Endothelial cell of umbilical vein (primary cell): ENCODE measurements around the gene CASK. TPM values are rescaled to one million over a fixed set of nuclear protein-coding genes. Genes with fewer than 3 reads are reported as not detected.

Experiments
- BruUV-seq: library from RNA; stranded (reverse); fragments of 400-500 nt; replicated peaks from 2 replicates; lab custom pipeline; 2021; lab: Mats Ljungman, UMichigan
- CTCF ChIA-PET: fragments of 300-600, 350-600 bp; sonication (Branson Sonifier 250); formaldehyde crosslinking; loops from one replicate; lab custom pipeline; 2021; ENCODE audit warnings: antibody characterized with exemption, inconsistent platforms; lab: Charles Lee
- POLR2A ChIA-PET: fragments of 300-600, 350-600 bp; sonication (Branson Sonifier 250); formaldehyde crosslinking; loops from one replicate; lab custom pipeline; 2021; ENCODE audit warnings: antibody characterized with exemption, inconsistent platforms; lab: Charles Lee
- DNase-seq: peaks from one replicate; pipeline ENCODE4 v3.0.0-alpha.2; 2011; ENCODE audit warnings: low read depth, low spot score
- FAIRE-seq: peaks from 2 replicates; lab custom pipeline; 2011; peaks lifted over from hg19 to GRCh38; lab: Jason Lieb, UNC
- H2AFZ ChIP-seq: 2 replicates; pipeline ENCODE4 v1.6.0; 2012; ENCODE audit warnings: low read depth, low read length, control low read depth, inconsistent platforms
- H3K27ac ChIP-seq: 2 replicates; pipeline ENCODE4 v1.5.1; 2011; ENCODE audit warnings: low read depth, mild to moderate bottlenecking, control low read depth, low read length, moderate library complexity; ENCODE audit not compliant: insufficient read depth
- H3K27me3 ChIP-seq, 2 experiments: 2 replicates each; pipeline versions ENCODE4 v1.6.0 to v1.6.1; 2011; ENCODE audit warnings: low read length in 2 of 2, mixed read lengths in 1 of 2; ENCODE audit not compliant: control insufficient read depth in 2 of 2, insufficient read depth in 2 of 2
- H3K36me3 ChIP-seq, 2 experiments: 2 replicates in 1 of 2; 3 replicates in 1 of 2; pipeline ENCODE4 v1.5.1; 2011; ENCODE audit warnings: low read length in 2 of 2, mild to moderate bottlenecking in 1 of 2, moderate library complexity in 1 of 2; ENCODE audit not compliant: control insufficient read depth in 2 of 2, insufficient read depth in 2 of 2; ENCODE audit errors: extremely low read depth in 1 of 2
- H3K4me1 ChIP-seq: 3 replicates; pipeline ENCODE4 v1.5.1; 2011; ENCODE audit warnings: mild to moderate bottlenecking, low read length; ENCODE audit not compliant: control insufficient read depth, insufficient read depth; ENCODE audit errors: extremely low read depth
- H3K4me2 ChIP-seq: 2 replicates; pipeline ENCODE4 v1.6.1; 2011; ENCODE audit warnings: low read length, control low read depth, mixed read lengths; ENCODE audit not compliant: insufficient read depth
- H3K4me3 ChIP-seq, 3 experiments: fragments of 200-600 bp in 1 of 3; sonication (generic), shearing (Covaris generic) in 1 of 3; replicated peaks in 1 of 3; 2 replicates each; pipeline ENCODE4 v1.5.1; 2011 to 2016; ENCODE audit warnings: control low read depth in 3 of 3, low read length in 3 of 3, mild to moderate bottlenecking in 2 of 3, inconsistent platforms in 1 of 3, low read depth in 1 of 3, moderate library complexity in 1 of 3; ENCODE audit not compliant: insufficient read depth in 1 of 3
- H3K79me2 ChIP-seq: 2 replicates; pipeline ENCODE4 v1.6.0; 2012; ENCODE audit warnings: low read length, inconsistent platforms; ENCODE audit not compliant: control insufficient read depth, insufficient read depth
- H3K9ac ChIP-seq: replicated peaks from 2 replicates; pipeline ENCODE3; 2011; ENCODE audit warnings: low read length, control low read depth; ENCODE audit not compliant: insufficient read depth; ENCODE audit errors: extremely low read depth
- H3K9me1 ChIP-seq: replicated peaks from 3 replicates; pipeline ENCODE4 v1.6.0; 2011; ENCODE audit warnings: mild to moderate bottlenecking, low read length; ENCODE audit not compliant: control insufficient read depth, insufficient read depth; ENCODE audit errors: extremely low read depth
- H3K9me3 ChIP-seq: replicated peaks from 2 replicates; pipeline ENCODE4 v1.5.1; 2012; ENCODE audit warnings: low read length, inconsistent platforms; ENCODE audit not compliant: control insufficient read depth, insufficient read depth
- H4K20me1 ChIP-seq: replicated peaks from 2 replicates; pipeline ENCODE3; 2011; ENCODE audit warnings: mild to moderate bottlenecking, low read length; ENCODE audit not compliant: control insufficient read depth, insufficient read depth; ENCODE audit errors: extremely low read depth
- EZH2 ChIP-seq: IDR thresholded peaks from 2 replicates; pipeline ENCODE4 v1.6.1; 2012; ENCODE audit warnings: borderline replicate concordance, low read depth, mild to moderate bottlenecking, moderate library complexity, low read length, inconsistent platforms; ENCODE audit not compliant: severe bottlenecking
- FOS ChIP-seq: IDR thresholded peaks from 2 replicates; pipeline ENCODE4 v1.6.1; 2011; ENCODE audit warnings: mild to moderate bottlenecking, low read length, moderate library complexity, borderline replicate concordance; ENCODE audit not compliant: insufficient read depth
- GATA2 ChIP-seq: IDR thresholded peaks from 2 replicates; pipeline ENCODE4 v1.7.0; 2011; ENCODE audit warnings: low read depth, mild to moderate bottlenecking, moderate library complexity, mixed read lengths, low read length; ENCODE audit not compliant: insufficient read length, insufficient read depth
- JUN ChIP-seq: IDR thresholded peaks from 2 replicates; pipeline ENCODE4 v1.6.1; 2011; ENCODE audit warnings: borderline replicate concordance, low read depth; ENCODE audit not compliant: insufficient read length, insufficient read depth
- MYC ChIP-seq: IDR thresholded peaks from one replicate; pipeline ENCODE4 v1.6.1; 2011; ENCODE audit warnings: mild to moderate bottlenecking, low read depth, low read length
- POLR2A ChIP-seq: IDR thresholded peaks from 2 replicates; pipeline ENCODE4 v1.6.1; 2012; ENCODE audit warnings: low read depth, mild to moderate bottlenecking, control low read depth, low read length
- POLR2AphosphoS5 ChIP-seq: IDR thresholded peaks from 2 replicates; pipeline ENCODE4 v1.6.1; 2012; ENCODE audit warnings: low read depth, mild to moderate bottlenecking, control low read depth, low read length, moderate library complexity; ENCODE audit not compliant: insufficient read depth
- dilution Hi-C: fragments of 300-500 bp; cut with MboI; formaldehyde crosslinking; loops from one replicate; pipeline ENCODE4 v1.15.0; 2019; ENCODE audit warnings: low sequenced_read_pairs; ENCODE audit not compliant: extremely low pct_ligation_motif_present
- intact Hi-C: fragments of 100-400 bp; cut with micrococcal nuclease; formaldehyde crosslinking; loops from one replicate; pipeline ENCODE4 v1.10.0; 2022
- polyA plus RNA-seq, 4 experiments: library from polyadenylated mRNA; depleted of rRNA in 3 of 4; stranded (reverse) in 3 of 4; unstranded in 1 of 4; fragments of >200 nt; gene quantifications; 2 replicates each; pipeline versions ENCODE4 v1.2.1 to v1.2.3, GENCODE V29; 2011 to 2012; ENCODE audit warnings: missing spikeins in 1 of 4
- total RNA-seq: library from RNA; stranded (reverse); gene quantifications from 2 replicates; pipeline ENCODE4 v1.2.3, GENCODE V29; 2021
- TF ChIP-seq, protein P1 (sequence below), 2 donors: IDR thresholded peaks; 1 replicate in 1 of 2; 2 replicates in 1 of 2; pipeline ENCODE4 v1.5.1; 2011; ENCODE audit warnings: low read length in 2 of 2, mild to moderate bottlenecking in 2 of 2, moderate library complexity in 2 of 2, control low read depth in 1 of 2, inconsistent platforms in 1 of 2, low read depth in 1 of 2; ENCODE audit not compliant: insufficient read depth in 1 of 2; ENCODE audit errors: extremely low read depth in 1 of 2
- TF ChIP-seq, protein P2 (sequence below): IDR thresholded peaks from 2 replicates; pipeline ENCODE4 v1.6.1; 2011; ENCODE audit not compliant: insufficient read depth, insufficient read length

Gene CASK
- total and polyA plus RNA-seq, 2 donors (not counting 3 experiments of a cell fraction or from before 2014, with no cell fraction given): 6.4 to 30.4 TPM

DNA sequence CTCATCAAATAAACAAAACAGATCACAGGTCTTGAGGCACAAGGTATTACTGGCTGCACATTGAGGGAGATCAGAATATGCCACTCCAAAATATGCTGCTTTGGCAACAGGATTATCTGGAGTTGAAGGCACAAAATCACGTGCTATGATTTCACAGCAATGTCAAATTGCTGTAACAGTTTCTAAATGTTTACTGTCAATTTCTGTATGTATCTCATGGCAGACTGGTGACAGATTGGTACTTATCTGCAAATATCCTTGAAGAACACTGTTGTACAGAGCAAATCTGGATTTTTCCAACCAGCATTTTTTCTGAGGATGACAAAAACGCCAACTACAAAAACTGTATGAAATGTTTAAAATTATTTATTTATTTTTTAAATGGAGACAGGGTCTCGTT, 172.6 kb downstream of the CASK start:
- dilution Hi-C loops: no loop called here
- intact Hi-C loops: loop anchor here (10.0 kb wide), 1 partner anchor 476 kb away; no protein-coding TSS in a partner anchor

More for the DNA sequence above, 172.6 kb downstream of the CASK start:
- ChIA-PET CTCF (no interaction called here), POLR2A (no interaction called here)
- no peaks in the 10 kb centered on the region for H3K36me3 ChIP-seq
- no peaks in the 10 kb centered on the region for H3K9me1 ChIP-seq
- H4K20me1 ChIP-seq: no peaks in the 10 kb centered on the region
- H3K27me3 ChIP-seq: no peaks in the 10 kb centered on the region
- no peak overlapping the region for H3K4me3 ChIP-seq
- H3K4me1 ChIP-seq: no peaks in the 10 kb centered on the region
- H3K4me2 ChIP-seq: no peak overlapping the region
- H2AFZ ChIP-seq: no peak overlapping the region
- TF ChIP-seq EZH2 (no peak), GATA2 (no peak), POLR2A (no peak), POLR2AphosphoS5 (no peak), MYC (no peak), JUN (no peak), FOS (no peak)
- TF ChIP-seq, protein P1, sequence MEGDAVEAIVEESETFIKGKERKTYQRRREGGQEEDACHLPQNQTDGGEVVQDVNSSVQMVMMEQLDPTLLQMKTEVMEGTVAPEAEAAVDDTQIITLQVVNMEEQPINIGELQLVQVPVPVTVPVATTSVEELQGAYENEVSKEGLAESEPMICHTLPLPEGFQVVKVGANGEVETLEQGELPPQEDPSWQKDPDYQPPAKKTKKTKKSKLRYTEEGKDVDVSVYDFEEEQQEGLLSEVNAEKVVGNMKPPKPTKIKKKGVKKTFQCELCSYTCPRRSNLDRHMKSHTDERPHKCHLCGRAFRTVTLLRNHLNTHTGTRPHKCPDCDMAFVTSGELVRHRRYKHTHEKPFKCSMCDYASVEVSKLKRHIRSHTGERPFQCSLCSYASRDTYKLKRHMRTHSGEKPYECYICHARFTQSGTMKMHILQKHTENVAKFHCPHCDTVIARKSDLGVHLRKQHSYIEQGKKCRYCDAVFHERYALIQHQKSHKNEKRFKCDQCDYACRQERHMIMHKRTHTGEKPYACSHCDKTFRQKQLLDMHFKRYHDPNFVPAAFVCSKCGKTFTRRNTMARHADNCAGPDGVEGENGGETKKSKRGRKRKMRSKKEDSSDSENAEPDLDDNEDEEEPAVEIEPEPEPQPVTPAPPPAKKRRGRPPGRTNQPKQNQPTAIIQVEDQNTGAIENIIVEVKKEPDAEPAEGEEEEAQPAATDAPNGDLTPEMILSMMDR (IDR thresholded peaks at IDR 0.05; ENCODE audit: extremely low read depth in 1 of 2, insufficient read depth in 1 of 2, low read depth in 1 of 2, low read length in 2 of 2): no peak
- TF ChIP-seq, protein P2, sequence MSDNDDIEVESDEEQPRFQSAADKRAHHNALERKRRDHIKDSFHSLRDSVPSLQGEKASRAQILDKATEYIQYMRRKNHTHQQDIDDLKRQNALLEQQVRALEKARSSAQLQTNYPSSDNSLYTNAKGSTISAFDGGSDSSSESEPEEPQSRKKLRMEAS: no peak
- FAIRE-seq (no peak), DNase-seq (no peak)
- no peak overlapping the region for H3K27ac ChIP-seq
- H3K9me3 ChIP-seq: no peaks in the 10 kb centered on the region
- BruUV-seq: no TSS peak
- H3K79me2 ChIP-seq: no peaks in the 10 kb centered on the region
- no peak overlapping the region for H3K9ac ChIP-seq
